GM18861 (cell line): ENCODE results near the gene NTRK3.

Experiments
- ATAC-seq: cut with Tn5 transposase; IDR thresholded peaks from one replicate; pipeline ENCODE4 v1.9.1; 2021; ENCODE audit not compliant: unreplicated experiment

Gene NTRK3

GRCh38 chr15:88187195-88187594, 69.3 kb downstream of the NTRK3 start:
- ATAC-seq = no peak

GRCh38 chr15:88185584-88185983, 71.0 kb downstream of the NTRK3 start:
- no peak for ATAC-seq

- no peak for ATAC-seq
Measured at GRCh38 chr15:88181613-88182012, 74.9 kb downstream of the NTRK3 start.

GRCh38 chr15:88179562-88179961, 77.0 kb downstream of the NTRK3 start:
- peak; percentile 74 for ATAC-seq

- ATAC-seq = no peak
Measured at GRCh38 chr15:88178631-88179030, 77.9 kb downstream of the NTRK3 start.

- ATAC-seq = no peak
Measured at GRCh38 chr15:88177451-88177850, 79.1 kb downstream of the NTRK3 start.

- no peak for ATAC-seq
Measured at GRCh38 chr15:88174571-88174970, 82.0 kb downstream of the NTRK3 start.

- ATAC-seq = no peak
Measured at GRCh38 chr15:88166082-88166993, 90.2 kb downstream of the NTRK3 start.

- ATAC-seq = no peak
Measured at GRCh38 chr15:88161636-88162035, 94.9 kb downstream of the NTRK3 start.

GRCh38 chr15:88155310-88155709, 101.2 kb downstream of the NTRK3 start:
- ATAC-seq = no peak

GRCh38 chr15:88152672-88153071, 103.9 kb downstream of the NTRK3 start:
- no peak for ATAC-seq

GRCh38 chr15:88147760-88148159, 108.8 kb downstream of the NTRK3 start:
- no peak for ATAC-seq

- no peak for ATAC-seq
Measured at GRCh38 chr15:88144921-88145653, 111.5 kb downstream of the NTRK3 start.

GRCh38 chr15:88142121-88142520, 114.4 kb downstream of the NTRK3 start:
- ATAC-seq = no peak

GRCh38 chr15:88141269-88141889, 115.2 kb downstream of the NTRK3 start:
- no peak for ATAC-seq

GRCh38 chr15:88140398-88140797, 116.1 kb downstream of the NTRK3 start:
- ATAC-seq = no peak

- no peak for ATAC-seq
Measured at GRCh38 chr15:88139936-88140335, 116.6 kb downstream of the NTRK3 start.

GRCh38 chr15:88133795-88134194, 122.7 kb downstream of the NTRK3 start:
- ATAC-seq = no peak

- ATAC-seq = no peak
Measured at GRCh38 chr15:88132499-88132898, 124.0 kb downstream of the NTRK3 start.

GRCh38 chr15:88131937-88132336, 124.6 kb downstream of the NTRK3 start:
- no peak for ATAC-seq

GRCh38 chr15:88127432-88127790, 129.1 kb downstream of the NTRK3 start:
- no peak for ATAC-seq
